Mucosa of rectum (tissue), 2 donors: Measurements from ENCODE around the gene AMIGO1.

Source experiments
- H3K27ac ChIP-seq, 2 donors: one replicate each; pipeline ENCODE4 v1.7.0; 2013; ENCODE audit warnings: inconsistent platforms in 2 of 2, low read depth in 2 of 2, low read length in 2 of 2
- H3K27me3 ChIP-seq, 2 donors: one replicate each; pipeline ENCODE4 v1.7.0; 2013; ENCODE audit warnings: low read length in 2 of 2; ENCODE audit not compliant: control insufficient read depth in 2 of 2, insufficient read depth in 2 of 2
- H3K36me3 ChIP-seq, 2 donors: one replicate each; pipeline ENCODE4 v1.7.0; 2013; ENCODE audit warnings: low read length in 2 of 2; ENCODE audit not compliant: control insufficient read depth in 2 of 2, insufficient read depth in 2 of 2
- H3K4me1 ChIP-seq, 2 donors: one replicate each; pipeline ENCODE4 v1.7.0; 2013; ENCODE audit warnings: low read length in 2 of 2, mild to moderate bottlenecking in 1 of 2; ENCODE audit not compliant: control insufficient read depth in 2 of 2, insufficient read depth in 2 of 2
- H3K4me3 ChIP-seq, 2 donors: one replicate each; pipeline ENCODE4 v1.7.0; 2013; ENCODE audit warnings: low read length in 2 of 2
- H3K9ac ChIP-seq, 2 donors: one replicate each; pipeline ENCODE4 v1.7.0; 2013; ENCODE audit warnings: low read length in 2 of 2, low read depth in 1 of 2, mild to moderate bottlenecking in 1 of 2
- H3K9me3 ChIP-seq, 2 donors: one replicate each; pipeline ENCODE4 v1.7.0; 2013; ENCODE audit warnings: low read length in 2 of 2; ENCODE audit not compliant: control insufficient read depth in 2 of 2
- donor health status: healthy.
- donor health status: Normal muscosa, but diverticular disease.

Gene AMIGO1, protein sequence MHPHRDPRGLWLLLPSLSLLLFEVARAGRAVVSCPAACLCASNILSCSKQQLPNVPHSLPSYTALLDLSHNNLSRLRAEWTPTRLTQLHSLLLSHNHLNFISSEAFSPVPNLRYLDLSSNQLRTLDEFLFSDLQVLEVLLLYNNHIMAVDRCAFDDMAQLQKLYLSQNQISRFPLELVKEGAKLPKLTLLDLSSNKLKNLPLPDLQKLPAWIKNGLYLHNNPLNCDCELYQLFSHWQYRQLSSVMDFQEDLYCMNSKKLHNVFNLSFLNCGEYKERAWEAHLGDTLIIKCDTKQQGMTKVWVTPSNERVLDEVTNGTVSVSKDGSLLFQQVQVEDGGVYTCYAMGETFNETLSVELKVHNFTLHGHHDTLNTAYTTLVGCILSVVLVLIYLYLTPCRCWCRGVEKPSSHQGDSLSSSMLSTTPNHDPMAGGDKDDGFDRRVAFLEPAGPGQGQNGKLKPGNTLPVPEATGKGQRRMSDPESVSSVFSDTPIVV

GRCh38 chr1:109509176-109510134 lies at the start of gene AMIGO1:
Gene AMIGO1 (minus strand): TSS chr1:109509727. CDS start chr1:109508912, 815 bp downstream.
- Histone ChIP-seq H3K9ac (peak within 1 kb of the TSS; percentile 48 to 72), H3K9me3 (no peaks in the 10 kb centered on the region), H3K36me3 (no peaks in the 10 kb centered on the region), H3K4me1 (peaks cover 10 to 12% of the 10 kb centered on the region in 2 donors), H3K4me3 (peak within 1 kb of the TSS; percentile 73 to 85), H3K27me3 (peaks cover 0 to 4% of the 10 kb centered on the region in 2 donors), H3K27ac (no peak within 1 kb of the TSS)

DNA sequence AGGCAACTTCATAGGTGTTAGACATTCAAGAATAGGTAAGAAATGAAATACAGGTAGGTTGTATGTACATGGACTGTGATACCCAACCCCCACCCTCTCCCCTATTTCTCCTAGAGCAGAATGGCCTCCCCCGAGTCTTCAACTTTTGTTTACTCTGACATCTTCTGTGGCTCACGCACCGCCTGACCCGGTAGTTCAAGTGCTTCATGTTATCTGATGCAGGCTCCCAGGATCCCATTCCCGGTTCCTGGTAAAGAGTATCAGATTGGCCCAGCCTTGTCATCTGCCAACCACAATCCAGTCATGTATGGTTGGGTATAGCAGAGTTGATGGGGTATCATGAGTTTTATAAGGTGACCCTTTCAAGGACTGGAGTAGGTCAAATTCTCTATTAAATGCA lies 48.0 kb upstream of the AMIGO1 start:
- H3K9me3 ChIP-seq, result no peaks in the 10 kb centered on the region
- H3K4me1 ChIP-seq, result peaks cover under 1 to 19% of the 10 kb centered on the region in 2 donors
- H3K27me3 ChIP-seq, result no peaks in the 10 kb centered on the region
- H3K36me3 ChIP-seq, result peaks cover 0 to 2% of the 10 kb centered on the region in 2 donors
- H3K9ac ChIP-seq, result no peak overlapping the region
- no peak overlapping the region for H3K27ac ChIP-seq
- H3K4me3 ChIP-seq, result no peak overlapping the region

DNA sequence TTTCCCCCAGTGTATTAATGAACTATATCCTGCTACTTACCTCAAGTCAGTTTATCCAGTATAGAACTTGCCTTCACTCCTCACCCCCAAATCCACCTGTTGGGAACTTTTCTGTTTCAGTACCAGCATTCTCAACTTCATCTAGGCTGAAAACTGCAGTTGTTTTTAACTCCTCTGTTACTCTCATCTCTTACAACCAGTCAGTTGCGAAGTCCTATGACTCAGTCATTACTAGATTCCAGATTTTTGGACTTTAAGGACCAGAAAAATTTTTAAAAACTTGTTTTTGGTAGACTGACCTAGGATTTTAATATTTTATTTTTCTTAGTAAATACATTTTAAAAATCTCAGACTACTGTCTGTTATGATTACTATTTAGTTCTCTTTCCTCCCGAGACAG lies 47.0 kb upstream of the AMIGO1 start:
- H3K27me3 ChIP-seq, result no peaks in the 10 kb centered on the region
- H3K4me1 ChIP-seq, result peaks cover under 1 to 10% of the 10 kb centered on the region in 2 donors
- peaks cover 0 to 2% of the 10 kb centered on the region in 2 donors for H3K36me3 ChIP-seq
- no peak overlapping the region for H3K9ac ChIP-seq
- no peaks in the 10 kb centered on the region for H3K9me3 ChIP-seq
- no peak overlapping the region for H3K27ac ChIP-seq
- H3K4me3 ChIP-seq, result no peak overlapping the region

DNA sequence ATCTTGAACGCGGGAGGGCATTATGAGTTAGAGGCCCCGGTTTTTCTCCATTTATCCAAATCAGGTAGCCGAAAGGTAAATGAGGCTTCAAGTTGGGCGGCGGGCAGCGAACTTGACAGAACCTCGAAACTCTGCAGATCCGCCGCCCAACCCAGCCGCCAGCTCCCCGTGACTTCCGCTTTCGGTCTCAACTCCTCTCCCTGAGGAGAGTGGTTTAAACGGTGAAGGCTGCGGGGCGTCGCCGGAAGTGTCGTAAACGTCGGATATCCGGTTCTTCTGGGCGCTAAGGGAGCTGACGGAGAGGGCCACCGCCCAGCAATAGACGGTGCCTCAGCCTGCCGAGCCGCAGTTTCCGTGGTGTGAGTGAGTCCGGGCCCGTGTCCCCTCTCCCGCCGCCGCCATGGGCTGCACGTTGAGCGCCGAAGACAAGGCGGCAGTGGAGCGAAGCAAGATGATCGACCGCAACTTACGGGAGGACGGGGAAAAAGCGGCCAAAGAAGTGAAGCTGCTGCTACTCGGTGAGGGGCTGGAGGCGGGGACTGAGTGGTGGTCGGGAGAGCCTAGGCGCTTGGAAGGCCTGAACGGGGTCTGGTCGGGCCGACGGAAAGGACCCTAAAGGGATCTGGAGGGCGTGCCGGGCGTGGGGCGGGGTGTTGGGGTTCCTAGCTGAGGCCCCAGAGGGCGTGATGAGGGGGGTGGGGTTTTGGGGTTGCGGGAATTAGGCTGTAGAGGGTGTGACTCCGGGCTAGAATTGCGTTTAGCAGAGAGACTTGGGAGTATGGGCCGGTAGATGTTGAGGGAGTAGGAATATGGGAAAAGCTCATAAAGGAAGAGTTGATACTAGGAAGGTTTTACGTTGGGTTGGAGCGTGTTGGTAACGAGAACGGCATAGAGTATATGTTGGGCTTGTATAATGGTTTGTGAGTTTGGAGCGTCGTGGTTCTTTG lies 39.1 kb upstream of the AMIGO1 start, which contains the start of gene GNAI3:
GNAI3 (plus strand) TSS at position 295 of the 947 bp plus-strand sequence; CDS start at position 401, 106 bp downstream.
- H3K36me3 ChIP-seq, result no peaks in the 10 kb centered on the region
- peak within 1 kb of the TSS; percentile 98 to 99 for H3K27ac ChIP-seq
- H3K9me3 ChIP-seq, result no peaks in the 10 kb centered on the region
- no peaks in the 10 kb centered on the region for H3K27me3 ChIP-seq
- H3K4me3 ChIP-seq, result peak within 1 kb of the TSS; percentile 84 to 94
- peaks cover 19 to 20% of the 10 kb centered on the region in 2 donors for H3K4me1 ChIP-seq
- peak within 1 kb of the TSS; percentile 94 to 99 for H3K9ac ChIP-seq

DNA sequence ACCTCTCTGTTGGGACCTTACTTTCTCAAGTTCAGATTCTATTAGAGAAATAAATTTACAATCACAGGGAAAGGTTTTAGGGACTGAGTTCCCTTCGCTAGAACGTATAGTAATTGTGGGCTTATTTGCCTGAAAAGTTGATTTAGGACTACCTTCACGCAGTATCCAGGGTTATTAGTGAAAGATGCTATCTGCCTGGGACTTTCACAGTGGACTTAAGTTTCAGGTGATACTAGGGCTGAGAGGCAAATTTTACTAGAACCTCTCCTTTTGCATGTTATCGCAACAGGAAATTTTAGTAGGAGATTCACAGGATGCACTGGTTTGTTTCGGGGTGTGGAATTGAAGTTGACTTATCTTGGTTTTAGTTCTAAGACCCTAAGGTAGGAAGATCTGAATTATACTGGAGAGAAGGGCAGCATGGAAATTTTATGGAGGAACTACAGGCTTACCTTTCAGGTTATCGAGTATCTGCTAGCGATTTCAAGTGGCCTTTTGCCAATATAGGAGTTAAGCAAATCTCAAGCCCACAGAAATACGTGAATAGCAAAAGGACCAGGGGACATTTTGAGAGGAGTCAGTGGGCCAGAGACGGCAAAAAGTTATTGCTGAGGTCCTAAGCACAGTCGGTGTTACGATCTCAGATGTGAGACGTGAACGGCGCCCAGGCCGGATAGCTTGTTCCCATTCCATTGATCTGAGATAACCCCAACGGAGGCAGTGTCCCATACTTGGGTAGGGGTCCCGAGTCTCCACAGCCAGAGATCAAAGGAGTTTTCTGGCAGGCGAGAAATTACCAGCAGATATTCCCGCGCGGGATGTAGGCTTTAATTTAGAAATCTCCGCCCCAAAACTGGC lies 38.2 kb upstream of the AMIGO1 start:
- no peaks in the 10 kb centered on the region for H3K36me3 ChIP-seq
- no peaks in the 10 kb centered on the region for H3K27me3 ChIP-seq
- no peaks in the 10 kb centered on the region for H3K9me3 ChIP-seq
- H3K9ac ChIP-seq, result peak overlapping the region; percentile 94 to 99
- peak overlapping the region; percentile 84 to 94 for H3K4me3 ChIP-seq
- peak overlapping the region; percentile 98 to 99 for H3K27ac ChIP-seq
- peaks cover 19 to 20% of the 10 kb centered on the region in 2 donors for H3K4me1 ChIP-seq

DNA sequence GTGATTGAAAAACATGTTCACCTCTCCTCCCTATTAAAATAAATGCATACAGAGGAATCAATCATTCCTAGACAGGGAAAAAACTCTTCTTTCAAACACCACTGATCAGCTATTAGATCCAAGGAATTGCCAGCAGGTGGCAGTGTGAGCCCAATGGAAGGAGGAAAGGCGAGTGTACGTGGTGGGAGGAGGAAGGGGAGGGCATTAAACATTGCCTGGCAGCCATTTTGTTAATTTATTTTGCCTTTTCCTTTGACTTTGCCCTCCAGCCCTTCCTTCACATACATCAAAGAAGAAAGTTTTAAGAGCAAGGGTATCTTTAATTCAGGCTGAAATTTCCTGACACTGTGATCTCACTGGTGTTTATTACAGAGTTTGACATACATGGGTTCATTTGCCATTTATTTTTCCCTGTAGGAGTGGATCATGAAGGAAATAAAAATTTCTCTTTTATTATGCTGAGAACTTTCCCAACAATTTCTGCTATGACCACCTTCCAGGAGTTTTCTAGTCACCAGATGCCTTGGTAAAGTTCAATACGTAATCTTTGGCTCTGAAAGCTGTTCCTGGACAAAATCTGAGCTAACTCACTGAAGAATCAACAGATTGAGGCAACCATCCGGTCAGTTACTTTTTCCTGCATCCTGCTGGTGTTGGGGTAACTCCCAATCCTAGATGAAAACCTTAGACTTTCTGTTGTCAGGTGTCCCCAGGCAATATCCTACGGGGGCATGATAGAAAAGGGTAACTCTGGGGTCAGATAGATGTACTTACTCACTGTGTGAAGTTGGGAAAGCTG lies 37.0 kb upstream of the AMIGO1 start:
- H3K27me3 ChIP-seq, result no peaks in the 10 kb centered on the region
- no peaks in the 10 kb centered on the region for H3K36me3 ChIP-seq
- no peaks in the 10 kb centered on the region for H3K9me3 ChIP-seq
- H3K9ac ChIP-seq, result peak overlapping the region; percentile 29 to 94
- H3K27ac ChIP-seq, result peak overlapping the region; percentile 98 to 99
- H3K4me3 ChIP-seq, result peak overlapping the region; percentile 84 to 94
- H3K4me1 ChIP-seq, result peaks cover 19% of the 10 kb centered on the region in 2 donors

DNA sequence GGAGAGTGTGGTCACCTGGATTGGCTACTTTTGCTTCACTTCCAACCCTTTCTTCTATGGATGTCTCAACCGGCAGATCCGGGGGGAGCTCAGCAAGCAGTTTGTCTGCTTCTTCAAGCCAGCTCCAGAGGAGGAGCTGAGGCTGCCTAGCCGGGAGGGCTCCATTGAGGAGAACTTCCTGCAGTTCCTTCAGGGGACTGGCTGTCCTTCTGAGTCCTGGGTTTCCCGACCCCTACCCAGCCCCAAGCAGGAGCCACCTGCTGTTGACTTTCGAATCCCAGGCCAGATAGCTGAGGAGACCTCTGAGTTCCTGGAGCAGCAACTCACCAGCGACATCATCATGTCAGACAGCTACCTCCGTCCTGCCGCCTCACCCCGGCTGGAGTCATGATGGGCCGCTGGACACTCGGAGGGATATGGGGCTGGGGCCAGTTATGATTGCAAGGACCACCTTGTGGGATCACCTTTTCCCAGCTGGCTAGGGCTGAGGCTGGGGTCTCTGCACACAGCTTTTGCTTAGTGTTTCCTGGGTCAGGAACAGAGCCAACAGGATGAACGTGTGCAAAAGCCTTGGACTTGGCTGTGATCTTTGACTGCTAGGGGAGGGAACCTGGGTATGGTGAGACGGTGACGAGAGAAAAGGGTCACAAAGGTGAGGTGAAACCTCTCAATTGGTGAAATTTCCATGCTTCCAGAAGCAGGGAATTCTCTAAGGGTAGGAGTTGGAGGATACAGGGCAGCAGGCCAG lies 34.6 kb upstream of the AMIGO1 start:
- no peak overlapping the region for H3K4me3 ChIP-seq
- no peaks in the 10 kb centered on the region for H3K27me3 ChIP-seq
- no peaks in the 10 kb centered on the region for H3K9me3 ChIP-seq
- H3K36me3 ChIP-seq, result no peaks in the 10 kb centered on the region
- no peak overlapping the region for H3K9ac ChIP-seq
- H3K27ac ChIP-seq, result no peak overlapping the region
- peaks cover 8 to 12% of the 10 kb centered on the region in 2 donors for H3K4me1 ChIP-seq
